PC-3 (cell line): ENCODE data around the gene FPGS.

Source experiments
- CTCF ChIP-seq: fragments of 300-600 bp; sonication (generic); conservative IDR thresholded peaks from 2 replicates; pipeline ENCODE4 v1.5.1; 2017; ENCODE audit warnings: antibody characterized with exemption, low read depth, mild to moderate bottlenecking, low read length
- EZH2 ChIP-seq: fragments of 300-600 bp; sonication (generic); IDR thresholded peaks from one replicate; pipeline ENCODE4 v1.6.1; 2017; ENCODE audit warnings: antibody characterized with exemption, mild to moderate bottlenecking, low read length; ENCODE audit not compliant: unreplicated experiment

- TF ChIP-seq EZH2 (no peak), CTCF (peak; percentile 37; the same call in 1 of the 2 replicates)
Measured at GRCh38 chr9:127825319-127826051, 22.8 kb downstream of the FPGS start.
